Prostate gland (tissue), 2 donors: ENCODE measurements around the gene GTF2I.

Source experiments
- CTCF ChIP-seq, 4 experiments: fragments of 200-600 bp in 2 of 4; fragments of 450-650 bp in 2 of 4; sonication (generic) in 2 of 4; IDR thresholded peaks; 1 replicate in 3 of 4; 2 replicates in 1 of 4; pipeline ENCODE4 v1.5.1; 2016 to 2019; ENCODE audit warnings: antibody characterized with exemption in 4 of 4, mild to moderate bottlenecking in 2 of 4, moderate library complexity in 2 of 4
- POLR2A ChIP-seq: fragments of 450-650 bp; IDR thresholded peaks from one replicate; pipeline ENCODE4 v1.6.1; 2016; ENCODE audit warnings: antibody characterized with exemption, mild to moderate bottlenecking
- POLR2AphosphoS5 ChIP-seq: sonication (generic); formaldehyde crosslinking; IDR thresholded peaks from one replicate; pipeline ENCODE4 v1.6.1; 2017; ENCODE audit warnings: antibody characterized with exemption

- no peak for TF ChIP-seq POLR2A
- TF ChIP-seq POLR2AphosphoS5 = no peak
- no peak for TF ChIP-seq CTCF (IDR thresholded peaks at IDR 0.05)
Observed at GRCh38 chr7:74672343-74672915, 14.9 kb downstream of the GTF2I start.
